Activated naive CD4-positive, alpha-beta T cell treated with Interleukin-2 at 50 U/mL for 16 hours (primary cell): Measurements from ENCODE around the gene CTSF.
"Not testable (repeated sequence)": the region's sequence is repeated elsewhere in the genome, so short reads cannot be mapped to it uniquely, and the experiment has no call there.

Experiments
- DNase-seq: peaks from one replicate; pipeline ENCODE4 v3.0.0-alpha.2; 2020

The CTSF gene

DNA sequence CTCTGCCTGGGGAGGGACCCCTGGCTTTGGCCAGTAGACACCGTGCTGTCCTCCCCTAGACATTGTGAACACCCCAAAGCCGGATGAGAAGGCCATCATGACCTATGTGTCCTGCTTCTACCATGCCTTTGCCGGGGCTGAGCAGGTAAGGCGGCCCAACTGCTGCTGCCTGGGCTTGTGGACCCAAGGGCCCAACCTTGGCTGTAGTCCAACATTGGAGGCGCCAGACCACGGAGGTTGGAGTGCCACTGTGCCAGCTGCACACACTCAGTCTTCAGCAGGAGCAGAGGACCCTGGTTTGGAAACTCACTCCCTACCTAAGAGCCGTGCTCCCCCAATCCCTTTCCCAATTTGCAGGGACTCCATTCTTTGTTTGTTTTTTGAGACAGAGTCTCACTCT, 12.3 kb downstream of the CTSF start:
- DNase-seq = no peak

DNA sequence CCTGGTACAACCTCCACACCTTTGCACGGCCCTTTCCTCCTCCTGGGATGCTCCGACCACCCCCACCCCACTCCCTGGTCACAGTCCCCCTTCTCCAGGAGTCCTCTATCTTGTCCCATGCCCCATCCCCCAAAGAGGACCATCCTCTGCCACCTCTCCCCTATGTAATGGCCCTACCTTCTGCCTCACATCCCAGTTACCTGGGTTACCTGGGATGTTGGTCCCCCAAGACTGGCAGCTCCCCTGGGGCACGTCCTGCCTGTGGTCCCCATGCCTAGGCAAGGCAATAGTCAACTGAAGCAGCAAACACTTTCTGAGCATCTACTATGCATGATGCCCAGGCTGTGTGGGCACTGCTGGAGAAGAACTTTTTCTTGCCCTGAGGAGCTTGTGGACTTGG, 13.0 kb downstream of the CTSF start:
- no peak for DNase-seq

DNA sequence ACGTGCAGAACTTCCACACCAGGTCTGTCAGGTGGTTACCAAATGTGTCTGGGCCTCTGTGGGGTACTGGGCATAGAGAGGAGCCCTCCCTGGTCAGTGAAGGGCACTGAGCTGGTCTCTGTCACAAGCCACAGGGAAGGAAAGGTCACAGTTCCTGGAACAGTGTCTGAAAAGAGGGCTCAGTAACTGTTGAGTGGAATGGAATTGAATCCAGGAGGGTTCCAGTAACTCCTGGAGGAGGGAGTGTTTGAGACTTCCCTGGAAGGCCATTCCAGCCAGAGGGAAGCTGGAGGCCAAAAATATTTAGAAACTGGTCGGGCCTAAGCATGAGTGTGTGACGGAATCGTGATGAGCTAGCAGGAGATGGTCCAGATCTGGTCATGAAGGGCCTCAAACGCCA, 13.8 kb downstream of the CTSF start:
- no peak for DNase-seq

DNA sequence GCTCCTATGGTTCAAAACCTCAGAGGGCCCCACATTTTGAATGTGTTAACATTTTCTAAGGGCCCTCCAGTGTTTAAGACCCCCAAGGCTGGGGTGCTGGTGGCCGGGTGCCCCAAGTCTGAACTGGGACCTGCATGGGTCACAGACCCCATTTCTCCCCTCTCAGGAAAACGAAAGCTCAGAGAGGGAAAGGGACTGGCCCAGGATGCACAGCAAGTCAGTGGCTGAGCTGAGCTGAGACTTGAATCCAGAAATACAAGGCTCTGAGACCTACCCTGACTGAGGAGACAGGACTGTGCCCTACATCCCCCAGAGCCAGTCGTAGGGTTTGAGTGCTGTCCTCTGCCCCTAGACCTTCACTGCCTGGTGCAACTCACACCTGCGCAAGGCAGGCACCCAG, 17.5 kb downstream of the CTSF start:
- no peak for DNase-seq

DNA sequence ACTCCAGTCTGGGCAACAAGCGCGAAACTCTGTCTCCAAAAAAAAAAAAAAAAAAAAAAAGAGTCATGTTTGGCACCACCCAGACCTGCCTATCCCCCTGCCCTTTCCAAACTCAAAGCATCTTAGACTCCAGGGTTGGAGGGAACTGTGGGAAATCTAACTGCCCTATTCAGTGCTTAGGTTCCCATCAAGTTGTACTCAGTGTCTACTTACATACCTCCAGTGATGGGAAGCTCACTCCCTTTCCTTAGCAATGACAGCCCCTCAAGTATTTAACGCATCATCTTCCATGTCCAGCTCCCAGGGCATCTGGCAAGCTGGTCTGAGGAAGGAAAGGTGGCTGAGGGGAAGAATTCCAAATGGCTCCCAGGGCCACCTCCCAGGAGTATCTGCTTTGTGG, 18.7 kb downstream of the CTSF start:
- DNase-seq = no peak

DNA sequence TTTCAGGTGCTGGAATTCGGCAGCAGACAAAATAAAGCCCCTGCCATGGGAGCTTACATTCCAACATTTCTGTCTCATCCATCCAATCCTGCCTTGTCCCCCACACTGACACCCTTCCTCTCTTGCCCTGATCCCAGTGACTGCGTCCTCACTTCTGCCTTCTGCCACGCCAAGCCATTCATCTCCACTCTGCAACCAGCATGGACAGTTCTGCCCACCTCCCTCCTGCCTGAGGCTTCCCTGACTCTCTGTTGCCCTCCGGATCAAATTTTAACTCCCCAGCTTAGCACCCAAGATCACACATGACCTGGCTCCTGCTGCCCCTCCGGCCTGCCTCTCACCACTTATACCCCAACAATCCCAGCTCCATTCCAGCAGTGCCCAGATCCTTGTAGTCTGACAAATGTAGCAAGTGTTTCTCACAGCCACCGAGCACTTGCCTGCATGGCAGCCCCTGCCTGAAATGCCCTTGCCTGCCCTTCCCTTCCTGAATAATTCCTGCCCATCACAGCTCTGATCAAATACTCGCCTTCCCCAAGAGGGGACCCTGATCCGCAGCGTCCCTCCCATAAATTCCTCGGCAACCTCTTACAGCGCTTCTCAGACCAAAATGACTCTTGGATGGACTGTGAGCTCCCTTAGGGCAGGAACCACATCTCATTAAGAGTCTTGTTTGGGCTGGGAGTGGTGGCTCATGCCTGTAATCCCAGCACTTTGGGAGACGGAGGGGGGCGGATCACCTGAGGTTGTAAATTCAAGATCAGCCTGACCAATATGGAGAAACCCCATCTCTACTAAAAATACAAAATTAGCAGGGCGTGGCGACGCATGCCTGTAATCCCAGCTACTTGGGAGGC, 19.4 kb downstream of the CTSF start:
- DNase-seq = no peak

DNA sequence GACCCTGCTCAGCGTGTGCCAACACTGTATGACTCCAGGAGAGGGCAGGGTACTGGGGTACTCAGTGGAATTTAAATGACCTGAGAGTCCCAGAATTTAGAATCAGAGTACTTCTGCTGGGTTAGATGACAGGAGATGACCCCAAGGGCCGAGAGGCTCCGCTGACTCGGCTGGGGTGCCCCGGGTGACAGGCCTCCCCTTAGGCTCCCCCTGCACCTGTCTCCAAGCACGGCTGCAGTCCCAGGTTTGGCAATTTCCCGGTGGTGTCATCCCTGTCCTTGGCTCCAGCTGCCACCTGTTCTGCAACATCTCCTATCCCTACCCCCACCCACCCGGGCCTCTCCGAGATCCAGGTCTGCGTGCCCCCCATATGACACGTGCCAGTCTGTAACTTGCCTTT, 20.4 kb downstream of the CTSF start:
- no peak for DNase-seq

DNA sequence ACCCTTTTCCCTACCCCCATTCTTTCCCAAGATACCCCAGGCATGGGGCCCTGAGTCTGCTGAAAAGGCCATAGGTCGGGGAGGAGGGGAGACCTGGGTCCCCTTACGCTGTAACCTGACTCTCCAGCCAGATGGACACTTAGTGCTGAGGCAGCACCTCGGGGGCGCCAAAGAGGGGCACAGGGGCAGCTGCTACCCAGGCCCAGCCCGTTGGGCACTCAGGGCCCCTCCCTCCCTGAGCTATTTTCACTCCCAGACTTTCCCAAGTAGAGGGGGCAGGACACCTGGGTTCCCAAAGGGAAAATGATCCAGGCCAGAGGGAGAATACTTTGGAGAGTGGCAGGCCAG, 20.8 kb downstream of the CTSF start:
- no peak for DNase-seq

DNA sequence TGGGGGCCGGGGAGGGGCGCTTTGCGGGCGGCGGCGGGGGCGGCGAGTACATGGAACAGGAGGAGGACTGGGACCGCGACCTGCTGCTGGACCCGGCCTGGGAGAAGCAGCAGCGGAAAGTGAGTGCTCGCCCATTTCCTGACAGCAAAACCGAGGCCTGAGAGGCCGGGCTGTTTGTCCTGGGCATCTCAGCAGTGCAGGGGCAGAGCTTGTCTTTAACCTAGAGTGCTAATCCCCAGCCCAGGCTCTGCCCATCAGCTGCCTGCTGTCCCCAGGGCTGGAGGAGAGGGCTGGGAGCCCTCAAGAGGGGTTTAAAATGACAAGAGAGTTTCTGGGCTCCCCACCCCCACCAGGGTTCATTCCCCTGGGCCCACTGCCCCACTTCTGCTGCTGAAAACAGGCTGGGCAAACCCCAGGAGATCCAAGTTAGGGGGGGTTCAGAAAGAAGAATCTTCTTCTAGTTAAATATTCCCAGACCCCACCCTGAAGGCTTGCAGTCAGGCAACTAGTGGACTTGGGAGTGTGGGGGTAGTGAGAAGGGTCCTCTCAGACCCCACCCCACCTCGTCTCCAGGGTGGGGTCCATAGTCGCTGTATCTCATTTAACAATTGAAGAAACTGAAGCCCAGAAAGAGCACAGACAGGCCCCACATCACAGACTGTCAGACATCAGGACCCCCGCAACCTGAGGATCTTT, 21.3 kb downstream of the CTSF start:
- DNase-seq = no peak

DNA sequence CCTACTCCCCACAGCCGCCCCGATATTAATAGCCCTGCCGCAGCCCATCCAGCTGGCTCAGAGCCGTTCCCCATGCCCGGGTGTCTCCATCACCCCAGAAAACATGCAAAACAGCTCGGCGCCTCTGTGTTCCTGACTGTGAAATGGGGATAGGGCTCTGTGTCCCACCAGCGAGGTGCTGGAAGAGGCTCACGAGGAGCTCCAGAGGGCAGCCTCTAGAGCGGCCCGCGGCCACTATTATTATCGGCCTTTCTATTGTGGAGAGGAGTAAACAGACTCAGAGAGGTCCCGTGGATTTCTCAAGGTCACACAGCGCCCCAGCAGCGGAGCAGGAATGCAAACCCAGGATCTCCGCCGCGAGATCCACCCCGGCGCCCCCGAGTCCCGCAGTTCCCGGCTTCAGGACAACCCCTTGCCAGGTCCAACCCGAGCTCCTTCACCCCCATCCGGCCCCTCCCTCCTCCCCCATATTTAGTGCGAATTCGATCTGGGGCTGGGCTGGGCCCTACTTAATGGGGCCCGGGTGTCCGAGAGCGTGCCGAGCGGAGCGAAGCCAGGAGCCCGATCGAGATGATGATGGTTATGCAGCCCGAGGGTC, 21.9 kb downstream of the CTSF start, which contains the start of gene ACTN3:
ACTN3 (plus strand) TSS at position 536 of the 598 bp plus-strand sequence; CDS start at position 571, 35 bp downstream.
- DNase-seq = peak; percentile 24

DNA sequence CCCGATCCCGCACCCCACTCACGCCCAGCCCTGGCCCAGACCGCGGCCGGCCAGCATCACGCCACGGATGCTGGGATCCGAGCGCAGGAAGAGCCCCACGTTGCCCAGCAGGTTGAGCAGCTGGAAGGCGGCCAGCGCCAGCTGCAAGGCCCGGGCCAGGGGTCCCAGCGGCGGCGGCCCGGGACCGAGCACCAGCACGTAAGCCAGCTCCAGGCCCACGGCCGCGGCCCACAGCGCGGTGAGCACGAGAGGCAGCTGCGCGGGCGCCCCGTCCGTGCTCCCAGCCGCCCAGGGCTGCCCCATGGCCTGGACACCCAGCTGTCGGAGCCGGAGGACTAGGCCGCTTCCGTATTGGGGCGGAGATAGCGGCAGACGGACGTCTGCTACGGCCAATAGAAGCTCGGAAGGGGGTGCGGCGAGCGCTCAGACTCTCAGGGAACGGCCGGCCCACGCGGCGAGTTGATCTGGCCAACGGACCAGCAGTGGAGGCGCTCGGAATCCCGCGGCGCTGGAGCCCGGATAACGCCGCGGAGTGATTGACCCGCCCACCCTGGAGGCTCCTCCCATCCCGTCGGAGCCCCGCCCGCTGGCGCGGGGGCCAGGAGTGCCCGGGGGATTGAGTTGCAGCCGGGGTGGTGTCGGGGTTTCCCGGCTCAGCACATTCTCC, 22.6 kb downstream of the CTSF start, which contains the start of gene ZDHHC24:
ZDHHC24 (minus strand) TSS at position 348 of the 667 bp plus-strand sequence; CDS start at position 303, 45 bp downstream.
- DNase-seq = peak; percentile 93

DNA sequence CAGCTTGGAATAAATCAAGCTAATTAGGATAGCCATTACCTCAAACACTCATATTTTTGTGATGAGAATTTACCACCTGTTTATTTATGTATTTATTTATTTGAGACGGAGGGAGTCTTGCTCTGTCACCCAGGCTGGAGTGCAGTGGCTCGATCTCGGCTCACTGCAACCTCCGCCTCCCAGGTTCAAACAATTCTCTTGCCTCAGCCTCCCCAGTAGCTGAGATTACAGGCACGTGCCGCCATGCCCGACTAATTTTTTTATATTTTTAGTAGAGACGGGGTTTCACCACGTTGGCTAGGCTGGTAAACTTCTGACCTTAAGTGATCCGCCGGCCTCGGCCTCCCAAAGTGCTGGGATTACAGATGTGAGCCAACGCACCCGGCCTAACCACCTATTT, 23.5 kb downstream of the CTSF start:
- not testable (repeated sequence) for DNase-seq

DNA sequence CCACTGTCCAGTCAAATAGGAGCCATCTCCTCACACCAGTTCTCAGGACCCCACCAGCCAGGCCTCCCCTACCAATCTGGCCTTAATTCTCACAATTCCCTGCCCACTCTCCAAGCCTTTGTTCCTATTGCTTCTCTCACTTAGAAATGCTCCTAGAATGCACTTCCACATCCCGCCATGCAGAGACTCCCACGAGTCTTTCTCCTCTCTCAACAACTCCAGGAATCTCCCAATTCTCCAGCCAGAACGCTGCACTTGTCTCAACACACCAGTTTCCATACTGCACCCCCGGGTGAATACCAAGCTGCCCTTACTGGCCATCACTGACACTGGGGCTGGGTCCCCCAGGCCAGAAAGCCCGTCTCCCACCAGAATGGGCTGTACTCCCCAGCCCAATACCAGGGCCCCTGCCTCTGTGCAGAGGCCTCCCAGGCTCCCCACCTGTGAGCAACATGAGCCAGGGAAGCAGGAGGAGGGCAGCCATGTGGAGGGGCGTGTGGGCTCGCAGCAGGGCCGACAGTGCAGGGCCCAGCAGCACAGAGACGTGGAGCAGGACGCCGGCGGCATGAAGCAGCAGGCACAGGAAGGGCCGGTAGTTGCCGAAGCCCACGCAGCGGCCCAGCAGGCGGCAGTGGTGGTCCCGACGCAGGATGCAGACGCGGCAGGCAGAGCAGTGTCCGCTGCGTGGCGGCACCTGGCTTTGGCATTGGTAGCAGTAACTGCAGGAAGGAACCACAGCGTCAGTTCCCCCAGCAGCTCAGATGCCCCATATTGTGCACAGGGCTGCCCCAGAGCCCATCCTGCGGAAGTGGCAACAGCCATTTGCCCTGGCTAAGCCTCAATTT, 24.9 kb downstream of the CTSF start:
- DNase-seq = peak; percentile 47

DNA sequence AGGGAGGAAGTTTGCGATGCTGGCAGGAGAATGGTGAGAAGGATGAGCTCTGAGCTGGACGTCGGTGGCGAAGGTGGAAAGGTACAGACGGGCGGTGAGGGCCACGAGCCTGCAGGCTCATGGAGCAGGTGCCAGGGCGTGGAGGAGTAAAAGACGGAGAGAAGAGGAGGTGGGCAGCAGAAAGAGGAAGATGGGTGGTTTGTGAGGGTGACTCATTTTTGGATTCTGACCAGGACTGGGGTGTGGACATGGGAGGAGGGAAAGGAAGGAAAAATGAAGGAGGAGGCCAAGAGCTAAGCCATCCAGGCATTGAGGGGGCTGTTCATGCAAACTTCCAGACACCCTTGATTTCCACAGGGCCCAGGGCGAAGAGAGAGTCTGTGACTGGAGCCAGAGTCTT, 26.0 kb downstream of the CTSF start:
- DNase-seq = no peak

DNA sequence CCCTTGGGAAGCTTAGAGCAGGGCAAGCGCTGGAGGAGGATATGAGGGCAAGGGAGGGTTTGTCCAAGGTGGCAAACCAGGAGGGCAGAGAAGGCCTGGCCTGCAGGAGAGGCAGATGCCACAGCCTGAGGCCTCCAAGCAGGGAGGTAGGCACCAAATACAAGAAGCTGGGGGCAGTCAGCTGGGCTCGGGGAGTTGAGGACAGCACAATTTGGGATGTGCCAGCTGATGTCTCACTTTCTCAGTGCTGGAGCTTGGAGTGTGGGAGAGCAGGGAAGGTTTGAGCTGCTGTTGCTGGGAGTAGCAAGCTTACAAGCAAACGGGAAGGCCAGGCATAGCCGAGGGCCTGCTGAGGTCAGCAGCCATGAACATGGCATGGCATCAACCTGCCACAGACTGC, 26.5 kb downstream of the CTSF start:
- DNase-seq = no peak

DNA sequence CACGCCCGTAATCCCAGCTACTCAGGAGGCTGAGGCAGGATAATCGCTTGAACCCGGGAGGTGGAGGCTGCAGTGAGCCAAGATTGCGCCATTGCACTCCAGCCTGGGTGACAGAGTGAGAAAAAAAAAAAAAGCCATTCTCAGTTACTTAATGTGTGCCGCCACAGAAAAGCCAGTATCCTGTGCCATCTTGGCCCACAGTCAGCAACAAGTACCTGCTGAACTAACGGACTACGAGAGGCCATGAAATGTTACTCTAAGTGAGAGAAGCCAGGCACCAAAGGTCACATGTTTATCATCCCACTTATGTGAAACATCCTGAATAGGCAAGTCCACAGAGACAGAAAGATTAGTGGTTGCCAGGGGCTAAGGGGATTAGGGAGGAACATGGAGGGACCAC, 27.8 kb downstream of the CTSF start:
- DNase-seq = not testable (repeated sequence)

DNA sequence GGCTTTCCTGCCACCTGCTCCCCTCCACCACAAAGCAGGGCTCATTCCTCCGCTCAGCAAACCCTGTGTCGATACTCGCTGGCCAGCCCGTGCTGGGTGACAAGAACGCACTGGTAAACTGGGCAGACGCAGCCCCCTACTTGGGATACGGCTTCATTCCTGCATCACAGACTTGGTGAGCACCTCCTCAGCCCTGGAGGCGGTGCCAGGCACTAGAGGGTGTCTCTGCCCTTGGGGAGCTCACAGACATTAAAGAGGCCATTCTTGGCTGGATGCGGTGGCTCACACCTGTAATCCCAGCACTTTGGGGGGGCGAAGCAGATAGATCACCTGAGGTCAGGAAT, 28.6 kb downstream of the CTSF start:
- no peak for DNase-seq

DNA sequence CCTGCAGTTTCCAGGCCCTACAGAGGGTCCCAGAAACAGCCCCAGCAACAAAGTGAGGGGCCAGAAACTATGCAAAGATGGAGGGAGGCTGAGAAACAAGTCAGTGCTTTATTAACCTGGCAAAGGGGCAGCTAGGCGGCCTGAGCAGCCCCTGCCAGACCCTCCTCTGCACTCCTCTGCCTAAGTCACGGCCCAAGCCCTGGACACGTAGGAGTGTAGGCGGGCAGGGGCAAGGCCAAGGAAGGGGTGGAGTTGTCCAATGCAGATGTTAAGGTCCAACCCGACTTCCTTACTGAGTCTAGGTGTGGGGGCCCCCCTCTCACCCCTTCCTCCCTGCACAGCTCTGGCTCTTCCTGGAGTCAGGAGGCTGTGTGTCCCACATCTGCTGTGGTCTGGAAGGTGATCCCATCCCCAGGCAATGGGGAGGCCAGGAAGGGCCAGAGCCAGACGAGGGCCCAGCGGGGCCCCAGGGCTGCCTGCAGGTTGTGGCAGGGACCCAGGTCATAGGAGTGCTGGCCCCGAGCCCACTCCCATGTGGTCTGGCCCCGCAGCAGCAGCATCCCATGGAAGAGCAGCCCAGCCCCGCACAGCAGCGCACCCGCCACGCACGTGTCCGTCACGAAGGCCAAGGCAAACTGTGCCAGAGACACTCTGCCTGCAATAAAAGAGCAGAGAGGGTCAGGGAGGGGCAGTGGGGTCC, 29.1 kb downstream of the CTSF start:
- DNase-seq = no peak

DNA sequence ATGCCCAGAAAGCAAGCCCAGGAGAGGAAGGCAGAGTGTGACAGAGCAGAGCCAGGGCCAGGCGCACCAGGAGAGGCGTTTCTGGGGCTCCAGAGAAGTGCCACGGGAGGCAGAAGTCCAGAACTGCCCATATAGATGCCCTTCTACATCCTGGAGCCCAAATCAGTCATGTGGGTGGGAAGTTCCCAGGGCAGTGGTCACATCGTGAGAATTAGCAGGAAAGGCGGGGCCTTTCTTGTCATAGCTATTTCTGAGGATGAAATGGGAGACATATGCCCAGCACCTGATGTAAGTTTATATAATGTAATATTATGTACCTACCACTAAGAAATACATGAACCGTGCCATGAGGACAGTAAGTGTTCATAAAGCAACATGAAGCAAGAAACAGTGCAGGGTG, 35.6 kb downstream of the CTSF start:
- no peak for DNase-seq

DNA sequence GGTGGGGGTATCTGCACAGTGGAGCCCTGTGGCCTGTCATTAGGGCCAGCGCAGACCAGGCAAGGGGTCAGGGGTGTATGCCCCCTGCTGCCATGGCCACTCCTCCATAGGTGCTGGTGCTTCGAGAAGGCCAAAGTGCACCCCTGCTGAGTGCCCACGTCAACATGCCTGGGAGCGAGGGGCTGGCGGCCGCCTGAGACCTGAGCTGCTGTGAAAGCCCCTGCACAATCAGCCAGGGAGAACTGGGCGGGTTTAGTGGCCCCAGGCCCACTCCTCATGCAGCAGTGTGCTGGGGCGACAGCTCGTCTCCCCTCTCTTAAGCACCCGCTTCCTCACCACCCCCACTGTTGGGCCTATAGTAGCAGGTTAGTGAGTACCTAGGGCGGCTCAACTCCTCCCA, 36.6 kb downstream of the CTSF start:
- DNase-seq = no peak

DNA sequence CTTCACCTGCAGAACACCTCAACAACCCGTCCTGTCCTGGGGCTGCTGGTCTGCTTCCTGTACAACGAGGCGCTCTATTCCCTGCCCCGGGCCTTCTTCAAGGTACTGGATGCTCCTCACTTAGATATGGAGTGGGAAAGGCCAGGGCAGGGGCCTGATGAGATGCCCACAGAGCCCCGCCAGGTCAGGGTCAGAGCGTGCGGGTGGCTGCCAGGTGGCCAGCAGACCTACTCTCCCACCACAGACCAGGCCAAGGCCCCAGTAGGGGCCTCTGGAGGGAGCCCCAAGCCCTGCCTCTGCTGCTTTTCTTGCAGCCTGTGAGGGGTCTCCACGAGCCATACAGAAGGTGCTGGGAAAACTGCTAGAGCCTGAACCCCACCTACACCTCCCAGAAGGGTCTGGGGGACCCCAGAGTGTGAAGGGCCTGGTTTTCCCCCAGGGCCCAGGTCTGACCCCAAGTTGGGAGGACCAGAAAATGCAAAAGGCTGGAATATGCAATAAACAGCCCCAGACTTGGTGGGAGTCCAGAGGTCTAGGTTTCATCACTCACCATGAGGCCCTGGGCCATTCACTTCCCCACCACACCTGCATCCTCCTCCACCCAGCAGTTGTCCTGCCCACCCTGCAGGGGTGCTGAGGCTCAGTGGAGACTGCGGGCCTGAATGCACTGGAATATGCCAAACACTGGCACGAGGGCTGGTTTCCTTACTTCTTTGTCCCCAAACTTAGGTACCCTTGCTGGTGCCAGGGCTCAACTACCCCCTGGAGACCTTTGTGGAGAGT, 37.3 kb downstream of the CTSF start:
- no peak for DNase-seq
